HG02840 (cell line): Measurements from ENCODE around the gene DNER.
"Not testable (repeated sequence)": the region's sequence is repeated elsewhere in the genome, so short reads cannot be mapped to it uniquely, and the experiment has no call there.

Experiments
- ATAC-seq: cut with Tn5 transposase; IDR thresholded peaks from one replicate; pipeline ENCODE4 v1.9.1; 2021; ENCODE audit warnings: mild to moderate bottlenecking, moderate library complexity, moderate number of reproducible peaks; ENCODE audit not compliant: unreplicated experiment, low FRiP score

Gene DNER

DNA sequence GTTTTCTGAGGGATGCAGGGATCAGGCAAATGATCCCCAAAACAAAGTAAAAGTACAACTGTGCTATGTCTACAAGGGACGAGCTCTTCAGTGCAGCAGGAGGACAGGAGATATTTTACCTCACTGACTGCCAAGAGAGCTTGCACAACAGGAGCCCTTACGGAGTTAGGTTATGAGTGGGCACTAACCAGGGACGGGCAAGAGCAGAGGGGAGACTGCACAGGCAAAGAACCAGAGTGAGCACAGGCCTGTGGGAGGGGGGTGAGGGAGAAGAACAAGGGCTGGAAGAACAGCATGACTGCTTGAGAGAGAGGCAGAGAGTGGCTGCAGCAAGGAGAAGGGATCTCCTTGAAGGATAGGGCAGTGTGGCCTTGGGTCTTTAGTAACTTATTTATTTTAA lies 342.1 kb downstream of the DNER start:
- ATAC-seq, result no peak

DNA sequence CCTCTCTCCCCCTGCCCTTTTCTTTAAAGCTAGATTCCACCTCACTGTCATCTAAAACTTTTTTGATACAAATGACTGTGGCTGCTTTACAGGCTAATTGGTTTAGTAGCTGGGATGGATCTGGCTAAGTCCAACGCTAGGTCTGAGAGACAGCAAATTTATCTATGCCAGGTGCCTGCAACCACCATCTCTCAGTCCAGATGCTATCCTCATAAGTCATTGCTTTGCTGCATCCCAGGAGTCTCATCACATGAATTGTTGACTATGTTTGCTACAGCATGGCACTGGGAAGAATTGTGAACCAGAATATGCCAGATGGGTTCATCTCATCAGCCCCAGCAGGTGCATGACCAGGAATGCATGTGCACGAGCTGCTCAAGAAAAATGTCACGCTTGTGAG lies 343.3 kb downstream of the DNER start:
- ATAC-seq, result no peak

DNA sequence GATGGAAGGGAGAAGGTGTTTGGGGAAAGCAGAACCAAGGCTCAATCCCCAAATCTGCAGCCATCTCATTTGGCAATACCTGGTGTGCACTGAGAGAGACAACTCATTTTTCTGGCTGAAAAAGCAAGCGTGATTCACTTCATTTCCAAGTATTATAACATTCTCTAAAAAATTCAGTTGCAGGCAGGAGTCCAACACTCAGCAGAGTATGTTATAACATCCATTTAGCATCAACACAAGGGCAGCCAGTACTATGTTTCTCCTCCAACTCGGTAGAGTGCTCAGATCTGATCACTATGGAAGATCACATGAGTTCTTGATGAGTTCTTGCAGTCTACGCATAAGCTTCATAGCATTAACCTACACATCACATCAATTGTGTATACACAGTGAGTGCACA lies 343.8 kb downstream of the DNER start:
- no peak for ATAC-seq

DNA sequence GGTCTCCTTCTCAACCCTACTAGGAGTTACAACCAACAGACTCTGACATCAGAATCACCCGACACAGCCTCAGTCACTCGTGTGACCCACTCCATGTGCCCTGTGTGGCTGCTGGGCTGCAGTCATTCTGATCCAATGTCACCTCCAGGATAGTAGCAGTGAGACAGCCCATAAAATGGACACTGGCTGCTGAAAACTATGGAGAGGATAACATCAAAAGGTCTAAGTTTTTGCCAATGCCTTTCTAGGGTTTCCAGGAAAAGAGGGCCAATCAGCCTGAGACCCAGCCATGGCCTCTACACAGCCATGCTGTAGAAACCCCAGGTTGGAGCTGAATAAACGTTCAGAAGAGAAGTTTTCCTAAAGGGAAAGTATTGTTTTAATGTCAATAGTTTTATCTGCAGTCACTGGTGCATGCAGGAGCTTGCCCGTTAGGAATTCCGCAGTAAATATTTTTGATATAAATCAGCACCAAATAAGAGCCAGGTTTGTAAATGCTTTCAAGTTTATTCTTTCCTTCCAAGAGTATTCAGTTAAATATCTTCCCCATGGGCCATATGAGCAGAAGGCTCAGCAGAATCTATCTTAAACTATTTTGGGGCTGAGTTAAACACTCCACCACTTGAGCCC lies 351.1 kb downstream of the DNER start:
- ATAC-seq, result no peak

DNA sequence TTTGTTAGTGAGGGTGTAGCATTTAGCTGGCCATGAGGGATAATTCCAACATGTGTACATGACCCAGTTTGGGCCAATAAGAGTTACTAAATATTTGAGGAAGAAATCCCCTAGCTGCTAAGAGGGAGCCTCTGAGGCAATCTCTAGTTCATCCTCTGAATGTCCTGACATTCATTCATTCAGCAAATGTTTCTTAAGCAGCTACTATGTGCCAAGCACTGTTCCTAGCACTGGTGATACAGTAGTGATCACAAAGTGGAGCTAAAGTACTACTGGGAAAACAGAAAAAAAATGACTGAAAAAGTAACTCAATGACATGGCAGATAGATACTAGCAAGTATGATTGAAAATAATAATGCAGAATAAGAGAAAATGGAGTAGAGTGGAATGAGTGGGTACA lies 363.5 kb downstream of the DNER start:
- ATAC-seq, result no peak

DNA sequence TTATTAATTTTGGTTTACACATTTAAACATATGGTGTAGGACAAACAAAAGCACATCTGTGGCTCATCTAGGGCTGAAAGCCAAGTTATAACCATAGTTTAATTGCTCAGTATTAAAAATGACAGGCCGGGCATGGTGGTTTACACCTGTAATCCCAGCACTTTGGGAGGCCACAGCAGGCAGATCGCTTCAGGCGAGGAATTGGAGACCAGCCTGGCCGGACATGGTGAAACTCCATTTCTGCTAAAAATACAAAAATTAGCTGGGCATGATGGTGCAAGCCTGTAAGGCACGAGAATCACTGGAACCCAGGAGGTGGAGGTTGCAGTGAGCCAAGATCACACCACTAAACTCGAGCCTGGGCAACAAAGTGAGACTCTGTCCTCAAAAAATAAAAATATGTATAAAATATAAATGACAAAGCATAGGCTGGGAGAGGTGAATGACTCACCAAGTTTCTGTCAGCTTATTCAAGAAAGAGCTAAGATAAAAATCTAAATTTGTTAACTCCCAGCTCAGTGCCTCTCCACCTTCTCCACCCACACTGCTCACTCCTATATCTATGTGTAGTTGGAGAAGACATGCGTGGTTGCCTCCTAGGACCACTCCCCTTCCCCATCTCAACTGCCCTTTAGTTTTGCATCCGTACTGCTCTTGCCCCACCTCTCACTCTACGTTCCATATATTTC lies 364.1 kb downstream of the DNER start:
- ATAC-seq, result no peak

DNA sequence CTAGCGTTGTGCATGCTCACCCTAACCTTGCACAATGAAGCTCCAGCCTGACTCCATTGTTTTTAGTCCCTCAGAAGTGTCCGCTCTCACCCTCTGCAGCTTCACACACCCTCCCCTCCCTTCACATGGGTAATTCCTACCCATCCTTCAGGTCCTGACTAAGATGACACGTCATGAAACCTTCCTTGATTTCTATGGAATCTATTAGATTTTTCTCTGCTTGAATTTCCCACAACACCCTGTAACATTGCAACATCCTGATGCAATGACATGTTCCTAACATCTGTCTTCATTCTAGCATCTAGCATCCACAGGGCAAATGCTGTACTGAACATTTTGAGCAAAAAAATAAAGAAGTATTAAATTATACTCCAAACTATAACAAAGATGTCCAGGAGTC lies 366.2 kb downstream of the DNER start:
- no peak for ATAC-seq

DNA sequence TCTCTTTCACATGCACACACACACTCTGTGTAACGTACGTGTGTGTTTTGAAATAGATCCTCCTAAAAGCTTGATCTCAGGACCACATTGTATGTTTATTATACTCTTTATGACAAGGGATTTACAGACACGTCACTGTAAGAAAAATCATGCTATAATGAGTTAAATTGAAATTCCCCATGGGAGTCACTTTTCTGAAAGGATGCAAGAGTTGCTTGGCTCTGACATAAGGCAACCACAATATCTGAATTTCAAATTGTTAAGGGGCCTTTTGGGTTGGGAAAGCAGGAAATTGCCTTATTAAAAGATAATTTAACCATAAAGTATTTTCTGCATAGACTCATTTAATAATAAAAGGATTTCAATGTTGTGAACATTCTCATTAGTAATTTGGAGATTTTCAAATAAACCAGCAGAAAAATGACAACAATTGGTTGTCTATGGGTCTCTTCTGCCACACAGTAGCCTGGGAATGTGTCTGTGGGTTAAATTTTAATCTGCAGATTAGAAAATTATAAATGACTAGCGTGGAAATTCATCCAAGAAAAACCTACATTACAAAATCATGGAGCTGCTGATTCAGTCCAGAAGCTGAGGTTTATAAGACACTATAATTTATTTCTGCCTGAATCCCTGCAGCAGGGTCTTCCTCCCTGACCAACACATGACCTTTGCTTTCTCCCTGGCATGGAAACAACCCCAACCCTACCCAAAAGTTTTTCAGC lies 367.4 kb downstream of the DNER start:
- ATAC-seq, result no peak

DNA sequence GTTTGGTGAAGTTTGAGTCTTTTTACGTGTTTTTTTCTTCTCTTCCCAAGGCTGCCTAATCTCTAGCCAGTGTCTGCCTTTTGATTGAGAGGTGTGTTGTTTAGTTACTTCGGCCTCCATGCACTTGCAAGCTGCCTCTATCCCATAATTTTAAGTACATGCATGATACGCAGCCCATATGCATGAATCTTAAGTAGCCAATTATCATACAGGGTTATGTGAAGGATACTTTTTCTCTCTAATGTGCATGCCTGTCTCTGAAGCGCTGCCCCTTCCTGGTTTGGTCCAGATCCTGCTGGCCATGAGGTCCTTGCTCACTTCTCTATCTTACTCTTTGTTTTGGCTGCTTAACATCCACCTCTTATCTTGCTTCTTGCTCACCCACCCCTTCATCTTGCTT lies 369.4 kb downstream of the DNER start:
- no peak for ATAC-seq

DNA sequence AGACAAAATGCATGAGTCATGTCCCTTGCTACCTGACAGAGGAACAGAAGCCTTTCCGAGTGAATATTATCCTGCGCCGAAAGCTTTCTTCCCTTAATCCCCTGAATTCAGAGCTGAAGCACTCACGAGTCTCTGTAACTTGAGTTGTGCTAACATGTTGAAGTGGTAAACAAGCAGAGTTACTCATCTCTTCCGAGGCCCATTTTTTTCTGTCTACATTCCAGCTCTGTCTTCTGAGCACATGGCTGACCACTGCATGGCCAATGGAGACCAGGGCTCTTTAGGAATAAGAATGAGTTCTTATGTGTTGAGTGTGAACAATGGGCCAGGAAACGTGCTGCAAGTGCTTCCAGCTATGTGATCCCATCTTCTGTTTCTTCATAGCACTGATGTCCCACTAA lies 370.2 kb downstream of the DNER start:
- no peak for ATAC-seq

DNA sequence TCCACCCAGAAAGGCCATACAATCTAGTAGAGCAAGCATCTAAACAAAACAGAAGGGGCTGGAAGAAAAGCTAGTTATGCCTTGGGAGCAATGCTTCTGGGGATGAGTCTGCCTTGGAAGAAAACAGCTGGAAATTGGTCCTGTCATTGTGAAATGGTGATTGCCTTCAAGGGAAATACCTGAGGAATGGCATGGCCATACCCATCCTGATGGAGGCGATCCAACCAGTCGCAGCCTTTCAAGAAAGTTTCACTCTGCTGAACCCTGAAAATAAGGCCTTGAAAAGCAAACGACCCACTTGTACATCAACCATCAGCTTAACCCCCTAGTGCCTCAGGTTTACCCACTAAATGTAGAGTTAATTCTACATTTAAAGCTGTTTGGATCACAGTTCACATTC lies 370.7 kb downstream of the DNER start:
- ATAC-seq, result no peak

DNA sequence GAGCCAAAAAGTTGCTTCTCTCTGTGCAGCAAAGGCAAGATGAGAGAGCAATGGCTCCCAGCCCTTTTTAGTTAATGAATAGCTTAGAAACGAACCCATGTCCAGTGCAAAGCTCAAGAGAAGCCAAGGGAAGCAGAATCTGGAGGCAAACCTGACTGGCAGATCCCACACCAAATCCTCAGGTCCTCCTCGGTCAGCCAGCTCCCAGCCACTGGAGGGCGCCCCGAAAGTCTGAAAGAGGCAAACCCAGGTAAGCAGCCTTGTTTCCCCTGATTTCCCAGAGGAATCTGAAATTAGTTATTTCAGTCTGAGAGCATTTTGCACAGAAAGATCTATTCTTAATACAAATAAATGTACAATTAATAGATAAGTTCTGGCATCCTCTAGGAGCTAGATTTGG lies 372.0 kb downstream of the DNER start:
- no peak for ATAC-seq

DNA sequence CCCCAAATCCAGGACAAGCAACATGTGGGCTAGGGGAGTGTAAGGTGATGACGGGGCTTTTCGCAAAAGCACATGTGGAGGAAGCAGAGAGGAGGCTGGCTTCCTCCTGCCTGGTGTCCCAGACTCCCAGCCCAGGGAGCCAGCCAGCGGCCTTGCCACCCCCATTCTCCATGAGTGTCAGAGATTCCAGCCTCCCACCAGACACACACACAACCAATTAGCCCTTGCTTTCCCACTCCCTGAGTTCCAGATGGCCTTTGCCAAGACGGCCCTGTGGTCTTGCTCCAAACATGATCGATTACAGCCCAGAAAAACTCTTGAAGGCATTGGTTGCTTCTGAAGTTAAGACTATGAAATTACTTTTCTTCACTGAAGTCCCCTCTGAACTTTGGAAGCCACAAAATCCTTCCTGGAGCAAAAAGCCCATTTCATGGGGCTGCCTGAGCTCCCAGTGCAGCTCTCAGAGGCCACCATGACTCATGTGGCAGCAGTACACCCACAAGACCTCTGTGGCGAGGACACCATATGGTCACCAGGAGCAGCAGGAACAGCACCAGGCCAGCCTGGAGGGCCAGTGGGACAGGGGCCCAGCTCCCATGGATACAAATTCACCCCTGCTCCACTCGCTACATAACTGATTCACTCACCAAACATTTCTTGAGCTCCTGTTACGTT lies 374.1 kb downstream of the DNER start:
- no peak for ATAC-seq

DNA sequence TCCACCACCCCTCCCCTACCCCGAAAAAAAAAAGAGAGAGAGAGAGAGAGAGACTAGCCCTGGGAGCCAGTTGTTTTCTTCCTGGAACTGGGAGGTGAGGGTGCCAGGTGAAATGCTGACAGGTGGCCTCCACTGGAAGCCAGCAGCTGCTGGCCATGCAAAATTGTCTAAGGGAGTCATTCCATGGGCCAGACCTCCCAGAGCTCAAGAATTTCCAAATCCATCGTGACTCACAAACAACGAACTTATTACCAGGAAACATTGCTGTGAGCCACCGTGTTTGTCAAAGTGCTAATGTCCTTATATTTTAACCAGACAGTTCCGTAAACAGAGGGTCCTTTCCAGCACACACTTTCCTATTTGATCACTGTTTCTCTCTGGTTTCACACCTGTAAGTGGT lies 374.7 kb downstream of the DNER start:
- ATAC-seq, result no peak

DNA sequence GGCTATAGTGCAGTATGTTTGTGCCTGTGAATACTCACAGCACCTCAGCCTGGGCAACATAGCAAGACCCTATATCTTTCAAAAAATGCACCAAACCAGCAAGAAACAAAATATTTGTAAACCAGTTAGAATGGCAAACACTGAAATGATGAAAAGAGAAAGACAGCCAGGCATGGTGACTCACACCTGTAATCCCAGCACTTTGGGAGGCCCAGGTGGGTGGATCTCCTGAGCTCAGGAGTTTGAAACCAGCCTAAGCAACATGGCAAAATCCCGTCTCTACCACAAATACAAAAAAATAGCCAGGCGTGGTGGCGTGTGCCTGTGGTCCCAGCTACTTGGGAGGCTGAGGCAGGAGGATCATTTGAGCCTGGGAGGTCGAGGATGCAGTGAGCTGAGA lies 375.2 kb downstream of the DNER start:
- ATAC-seq, result not testable (repeated sequence)

DNA sequence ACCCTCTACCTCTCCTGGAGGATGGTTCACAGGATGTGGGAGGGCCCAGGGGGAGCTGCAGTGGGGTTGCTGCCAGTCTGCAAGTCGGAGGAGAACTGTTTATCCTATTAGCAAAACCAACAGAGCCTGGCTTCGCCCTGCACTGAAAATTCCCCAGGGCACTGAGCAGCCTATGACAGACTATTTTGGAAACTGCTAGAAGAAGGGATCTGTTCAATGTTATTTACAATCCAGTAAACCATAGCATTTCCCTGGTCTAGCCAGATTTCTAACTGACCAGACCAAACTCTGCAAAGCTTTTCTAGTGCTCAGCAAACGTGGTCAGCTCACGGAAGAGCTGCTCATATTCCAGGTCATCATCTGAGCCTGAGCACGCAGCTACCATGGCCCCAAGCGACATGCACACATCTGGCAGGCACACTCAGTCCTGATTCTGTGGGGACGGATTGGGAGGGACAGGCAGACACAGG lies 378.4 kb downstream of the DNER start:
- ATAC-seq, result no peak

DNA sequence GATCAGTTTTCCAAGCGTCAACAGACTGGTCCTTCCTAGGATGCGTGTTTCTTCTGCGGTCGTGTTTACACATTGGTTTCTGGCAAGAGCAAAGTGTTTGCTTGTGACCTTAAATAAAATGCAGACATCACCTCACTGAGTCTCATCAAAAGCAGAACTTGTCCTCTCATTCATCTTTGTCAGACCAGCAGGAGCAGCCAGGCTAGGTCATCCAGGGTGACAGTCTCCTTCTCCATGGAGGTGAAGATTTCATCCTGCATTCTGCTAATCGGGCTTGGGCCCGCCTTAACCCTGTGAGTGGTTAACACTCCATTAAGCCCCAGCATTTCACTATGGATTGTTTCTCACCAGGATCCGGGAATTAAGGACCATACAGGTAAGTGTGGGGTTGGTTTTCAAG lies 379.0 kb downstream of the DNER start:
- ATAC-seq, result no peak

DNA sequence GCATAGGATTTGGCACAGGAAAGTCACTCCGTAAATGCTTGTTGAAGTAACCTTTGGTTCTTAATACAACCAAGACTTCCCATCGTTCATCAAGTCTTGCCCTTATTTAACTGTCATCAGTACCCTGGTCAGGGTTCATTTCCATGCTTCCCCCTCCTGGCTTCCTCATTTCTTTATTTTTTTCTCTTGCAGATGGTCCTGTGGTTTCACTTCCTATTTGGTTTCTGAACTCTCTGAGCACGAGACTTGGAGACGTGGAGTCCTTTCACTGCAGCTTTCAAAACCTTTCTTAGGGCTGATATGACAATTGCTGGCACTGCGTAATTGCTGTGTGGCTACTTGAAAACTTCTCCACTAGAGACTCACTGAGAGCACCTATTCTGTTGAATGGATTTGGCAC lies 383.4 kb downstream of the DNER start:
- ATAC-seq, result no peak

DNA sequence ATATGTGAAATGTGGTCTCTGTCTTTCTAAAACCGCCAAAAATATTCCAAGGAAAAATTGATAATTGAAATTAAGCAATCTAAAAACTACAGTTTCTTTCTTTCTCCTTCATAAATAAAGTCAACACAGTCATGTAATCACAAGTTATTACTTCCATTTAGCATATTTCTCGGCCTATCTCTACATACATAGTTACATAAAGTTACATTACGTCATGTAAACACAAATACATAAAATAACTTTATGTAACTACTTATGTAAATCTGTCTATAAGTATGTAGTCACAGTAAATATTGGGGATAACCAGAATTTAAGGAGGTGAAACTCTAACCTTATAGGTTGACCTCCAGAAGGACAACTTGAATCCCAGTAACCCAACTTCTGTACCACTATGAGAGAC lies 394.8 kb downstream of the DNER start:
- ATAC-seq, result no peak

DNA sequence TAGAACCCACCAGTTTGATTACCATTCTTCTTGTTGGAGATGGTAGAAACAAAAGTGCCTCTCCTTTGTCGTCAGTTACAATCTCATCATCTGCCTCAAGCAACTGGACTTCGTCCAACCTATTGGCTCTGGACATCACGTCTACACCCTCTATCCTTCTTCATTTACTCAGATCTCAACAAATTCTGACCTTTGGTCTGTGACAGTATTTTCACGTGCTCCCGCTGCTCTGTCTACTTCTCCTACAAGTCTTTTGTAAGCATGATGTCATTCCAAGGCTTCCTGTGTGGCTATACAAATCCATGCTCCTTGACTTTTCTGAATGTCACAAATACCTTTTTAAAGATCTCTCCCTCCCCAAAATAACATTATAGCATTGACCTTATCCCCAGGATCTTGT lies 400.2 kb downstream of the DNER start:
- no peak for ATAC-seq

DNA sequence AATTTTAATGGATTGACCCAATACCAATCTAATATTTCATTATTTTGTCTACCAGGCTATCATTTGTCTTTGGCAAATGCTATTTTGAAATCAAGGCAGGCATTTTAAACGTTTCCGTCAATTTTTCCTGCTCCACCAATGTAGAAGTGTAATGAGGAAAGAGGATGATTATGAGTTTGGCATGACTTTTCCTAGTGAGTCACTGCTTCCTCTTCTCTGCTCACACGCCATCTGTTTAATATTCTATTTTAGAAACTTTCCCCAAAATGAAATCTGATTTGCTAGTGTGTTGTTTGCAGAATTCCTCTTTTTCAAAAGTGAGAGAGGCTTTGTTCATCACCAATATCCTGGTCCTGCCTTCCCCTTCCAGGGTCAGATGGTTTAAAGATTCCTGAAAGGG lies 400.8 kb downstream of the DNER start:
- no peak for ATAC-seq
